ENCODE measurements around the gene PPHLN1.
"Not testable (repeated sequence)": the region's sequence is repeated elsewhere in the genome, so short reads cannot be mapped to it uniquely, and the experiment has no call there.

Gene PPHLN1

GRCh38 chr12:42315108-42315507 is 10.9 kb upstream of the PPHLN1 start:
- Histone ChIP-seq H3K27ac (ENCODE audit: insufficient read depth, low read length, poor library complexity, severe bottlenecking) (no peak overlapping the region), H3K36me3 (ENCODE audit: control insufficient read depth, insufficient read depth, low read length) (peaks cover 6% of the 10 kb centered on the region), H3K27me3 (replicated peaks; ENCODE audit: control insufficient read depth, insufficient read depth, low read length, poor library complexity, severe bottlenecking) (no peaks in the 10 kb centered on the region), H3K4me3 (ENCODE audit: insufficient read depth, low read depth, low read length, poor library complexity, severe bottlenecking) (no peak overlapping the region), H3K4me1 (ENCODE audit: control insufficient read depth, insufficient read depth, low read length, poor library complexity, severe bottlenecking) (no peaks in the 10 kb centered on the region), H3K9me3 (ENCODE audit: control insufficient read depth, low read length) (no peaks in the 10 kb centered on the region)
- DNase-seq, result no peak

- H3K9me3 ChIP-seq (ENCODE audit: control insufficient read depth, low read length), result no peaks in the 10 kb centered on the region
- DNase-seq, result no peak
- peaks cover 3% of the 10 kb centered on the region for H3K4me1 ChIP-seq (ENCODE audit: control insufficient read depth, insufficient read depth, low read length, poor library complexity, severe bottlenecking)
- peaks cover 16% of the 10 kb centered on the region for H3K36me3 ChIP-seq (ENCODE audit: control insufficient read depth, insufficient read depth, low read length)
- H3K27me3 ChIP-seq (replicated peaks; ENCODE audit: control insufficient read depth, insufficient read depth, low read length, poor library complexity, severe bottlenecking), result no peaks in the 10 kb centered on the region
- no peak overlapping the region for H3K4me3 ChIP-seq (ENCODE audit: insufficient read depth, low read depth, low read length, poor library complexity, severe bottlenecking)
- H3K27ac ChIP-seq (ENCODE audit: insufficient read depth, low read length, poor library complexity, severe bottlenecking), result no peak overlapping the region
Observed at GRCh38 chr12:42320796-42321195, 5.2 kb upstream of the PPHLN1 start.

- Histone ChIP-seq H3K4me3 (ENCODE audit: insufficient read depth, low read depth, low read length, poor library complexity, severe bottlenecking) (no peak overlapping the region), H3K9me3 (ENCODE audit: control insufficient read depth, low read length) (no peaks in the 10 kb centered on the region), H3K36me3 (ENCODE audit: control insufficient read depth, insufficient read depth, low read length) (peaks cover 11% of the 10 kb centered on the region), H3K4me1 (ENCODE audit: control insufficient read depth, insufficient read depth, low read length, poor library complexity, severe bottlenecking) (peaks cover 9% of the 10 kb centered on the region), H3K27me3 (replicated peaks; ENCODE audit: control insufficient read depth, insufficient read depth, low read length, poor library complexity, severe bottlenecking) (no peaks in the 10 kb centered on the region), H3K27ac (ENCODE audit: insufficient read depth, low read length, poor library complexity, severe bottlenecking) (no peak overlapping the region)
- DNase-seq, result no peak
Observed at GRCh38 chr12:42322567-42322966, 3.4 kb upstream of the PPHLN1 start.

GRCh38 chr12:42323856-42324255 is 2.1 kb upstream of the PPHLN1 start:
- Histone ChIP-seq H3K27ac (ENCODE audit: insufficient read depth, low read length, poor library complexity, severe bottlenecking) (no peak overlapping the region), H3K27me3 (replicated peaks; ENCODE audit: control insufficient read depth, insufficient read depth, low read length, poor library complexity, severe bottlenecking) (no peaks in the 10 kb centered on the region), H3K4me3 (ENCODE audit: insufficient read depth, low read depth, low read length, poor library complexity, severe bottlenecking) (no peak overlapping the region)

GRCh38 chr12:42325326-42325652 is 678 bp upstream of the PPHLN1 start:
- peaks cover 10% of the 10 kb centered on the region for H3K36me3 ChIP-seq (ENCODE audit: control insufficient read depth, insufficient read depth, low read length)
- H3K4me3 ChIP-seq (ENCODE audit: insufficient read depth, low read depth, low read length, poor library complexity, severe bottlenecking), result peak overlapping the region; percentile 62
- peak overlapping the region; percentile 75 for H3K27ac ChIP-seq (ENCODE audit: insufficient read depth, low read length, poor library complexity, severe bottlenecking)

More at GRCh38 chr12:42323856-42324255, 2.1 kb upstream of the PPHLN1 start:
- Histone ChIP-seq H3K9me3 (ENCODE audit: control insufficient read depth, low read length) (no peaks in the 10 kb centered on the region), H3K36me3 (ENCODE audit: control insufficient read depth, insufficient read depth, low read length) (peaks cover 10% of the 10 kb centered on the region), H3K4me1 (ENCODE audit: control insufficient read depth, insufficient read depth, low read length, poor library complexity, severe bottlenecking) (peaks cover 12% of the 10 kb centered on the region)
- DNase-seq, result no peak

GRCh38 chr12:42326541-42327226 is 717 bp downstream of the PPHLN1 start:
- Histone ChIP-seq H3K27ac (ENCODE audit: insufficient read depth, low read length, poor library complexity, severe bottlenecking) (peak overlapping the region; percentile 75), H3K27me3 (replicated peaks; ENCODE audit: control insufficient read depth, insufficient read depth, low read length, poor library complexity, severe bottlenecking) (no peaks in the 10 kb centered on the region), H3K9me3 (ENCODE audit: control insufficient read depth, low read length) (no peaks in the 10 kb centered on the region), H3K36me3 (ENCODE audit: control insufficient read depth, insufficient read depth, low read length) (peaks cover under 1% of the 10 kb centered on the region), H3K4me1 (ENCODE audit: control insufficient read depth, insufficient read depth, low read length, poor library complexity, severe bottlenecking) (peaks cover 12% of the 10 kb centered on the region), H3K4me3 (ENCODE audit: insufficient read depth, low read depth, low read length, poor library complexity, severe bottlenecking) (peak overlapping the region; percentile 62)
- no peak for DNase-seq

More at GRCh38 chr12:42325326-42325652, 678 bp upstream of the PPHLN1 start:
- H3K27me3 ChIP-seq (replicated peaks; ENCODE audit: control insufficient read depth, insufficient read depth, low read length, poor library complexity, severe bottlenecking), result no peaks in the 10 kb centered on the region
- peaks cover 12% of the 10 kb centered on the region for H3K4me1 ChIP-seq (ENCODE audit: control insufficient read depth, insufficient read depth, low read length, poor library complexity, severe bottlenecking)
- no peaks in the 10 kb centered on the region for H3K9me3 ChIP-seq (ENCODE audit: control insufficient read depth, low read length)
- DNase-seq, result no peak

- Histone ChIP-seq H3K9me3 (ENCODE audit: control insufficient read depth, low read length) (no peaks in the 10 kb centered on the region), H3K4me1 (ENCODE audit: control insufficient read depth, insufficient read depth, low read length, poor library complexity, severe bottlenecking) (peaks cover 12% of the 10 kb centered on the region), H3K27ac (ENCODE audit: insufficient read depth, low read length, poor library complexity, severe bottlenecking) (peak overlapping the region; percentile 75), H3K36me3 (ENCODE audit: control insufficient read depth, insufficient read depth, low read length) (no peaks in the 10 kb centered on the region), H3K27me3 (replicated peaks; ENCODE audit: control insufficient read depth, insufficient read depth, low read length, poor library complexity, severe bottlenecking) (no peaks in the 10 kb centered on the region), H3K4me3 (ENCODE audit: insufficient read depth, low read depth, low read length, poor library complexity, severe bottlenecking) (peak overlapping the region; percentile 62)
- no peak for DNase-seq
Observed at GRCh38 chr12:42327227-42327590, 1.2 kb downstream of the PPHLN1 start.

- H3K27me3 ChIP-seq (replicated peaks; ENCODE audit: control insufficient read depth, insufficient read depth, low read length, poor library complexity, severe bottlenecking); H3K36me3 ChIP-seq (ENCODE audit: control insufficient read depth, insufficient read depth, low read length); H3K27ac ChIP-seq (ENCODE audit: insufficient read depth, low read length, poor library complexity, severe bottlenecking); H3K4me1 ChIP-seq (ENCODE audit: control insufficient read depth, insufficient read depth, low read length, poor library complexity, severe bottlenecking); H3K9me3 ChIP-seq (ENCODE audit: control insufficient read depth, low read length); H3K4me3 ChIP-seq (ENCODE audit: insufficient read depth, low read depth, low read length, poor library complexity, severe bottlenecking); DNase-seq: not testable (repeated sequence)
Observed at GRCh38 chr12:42330097-42330496, 4.1 kb downstream of the PPHLN1 start.

- Histone ChIP-seq H3K27me3 (replicated peaks; ENCODE audit: control insufficient read depth, insufficient read depth, low read length, poor library complexity, severe bottlenecking) (no peaks in the 10 kb centered on the region), H3K36me3 (ENCODE audit: control insufficient read depth, insufficient read depth, low read length) (peaks cover 10% of the 10 kb centered on the region), H3K4me3 (ENCODE audit: insufficient read depth, low read depth, low read length, poor library complexity, severe bottlenecking) (no peak overlapping the region), H3K4me1 (ENCODE audit: control insufficient read depth, insufficient read depth, low read length, poor library complexity, severe bottlenecking) (peaks cover 2% of the 10 kb centered on the region), H3K27ac (ENCODE audit: insufficient read depth, low read length, poor library complexity, severe bottlenecking) (no peak overlapping the region), H3K9me3 (ENCODE audit: control insufficient read depth, low read length) (no peaks in the 10 kb centered on the region)
- DNase-seq, result peak in 1 of 3 donors; percentile 20
Observed at GRCh38 chr12:42332301-42333285, 6.6 kb downstream of the PPHLN1 start.

- no peaks in the 10 kb centered on the region for H3K27me3 ChIP-seq (replicated peaks; ENCODE audit: control insufficient read depth, insufficient read depth, low read length, poor library complexity, severe bottlenecking)
- no peak overlapping the region for H3K4me3 ChIP-seq (ENCODE audit: insufficient read depth, low read depth, low read length, poor library complexity, severe bottlenecking)
Observed at GRCh38 chr12:42336286-42336685, 10.3 kb downstream of the PPHLN1 start.

More at GRCh38 chr12:42336286-42336685, 10.3 kb downstream of the PPHLN1 start:
- no peaks in the 10 kb centered on the region for H3K9me3 ChIP-seq (ENCODE audit: control insufficient read depth, low read length)
- no peak overlapping the region for H3K27ac ChIP-seq (ENCODE audit: insufficient read depth, low read length, poor library complexity, severe bottlenecking)
- peaks cover 10% of the 10 kb centered on the region for H3K36me3 ChIP-seq (ENCODE audit: control insufficient read depth, insufficient read depth, low read length)
- no peaks in the 10 kb centered on the region for H3K4me1 ChIP-seq (ENCODE audit: control insufficient read depth, insufficient read depth, low read length, poor library complexity, severe bottlenecking)
- no peak for DNase-seq

All from effector memory CD4-positive, alpha-beta T cell (primary cell).